ENCODE measurements around the gene NTPCR. TPM values are rescaled to one million over a fixed set of nuclear protein-coding genes. Genes with fewer than 3 reads are reported as not detected.

NTPCR gene
- total RNA-seq, 1 donor from 2014 or later, result 28.5 TPM

DNA sequence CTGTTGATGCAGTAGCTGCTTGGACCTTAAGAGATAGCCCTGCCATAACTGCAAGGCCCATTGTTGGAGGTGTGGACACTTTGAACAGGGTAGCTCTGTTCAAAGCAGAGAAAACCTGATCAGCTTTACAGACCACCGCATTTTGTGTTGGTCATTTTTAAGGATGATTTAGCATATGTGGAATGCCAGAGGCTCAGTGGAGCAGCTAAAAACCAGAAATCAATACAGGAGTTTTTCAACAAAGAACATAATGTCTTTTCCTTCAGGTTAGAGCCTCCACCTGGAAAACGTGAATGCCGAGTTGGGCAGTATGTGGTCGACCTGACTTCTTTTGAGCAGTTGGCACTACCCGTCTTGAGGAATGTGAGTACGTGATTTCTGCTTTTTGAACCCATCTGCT lies 5.7 kb downstream of the NTPCR start:
- intact Hi-C loops (cut with micrococcal nuclease), result loop anchor here (10.0 kb wide), 1 partner anchor 51 kb away; no protein-coding TSS in a partner anchor

DNA sequence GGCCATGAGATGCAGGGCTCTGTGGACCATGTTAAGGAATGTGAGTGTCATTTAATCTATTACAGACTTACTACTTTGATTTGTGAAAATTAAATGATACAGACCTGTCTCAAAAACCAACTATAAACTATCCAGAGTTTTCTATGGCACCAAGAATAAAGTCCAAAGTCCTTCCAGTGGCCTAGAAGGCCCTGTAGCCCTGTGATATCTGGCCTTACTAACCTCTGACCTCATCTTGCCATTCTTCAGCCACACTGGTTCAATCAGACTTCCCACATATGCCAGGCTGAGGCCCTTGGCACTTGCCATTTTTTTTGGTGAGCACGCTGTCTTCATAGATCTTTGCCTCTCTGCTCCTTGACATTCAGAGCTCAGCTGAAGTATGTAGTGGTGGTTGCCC lies 7.7 kb downstream of the NTPCR start:
- intact Hi-C loops (cut with micrococcal nuclease), result loop anchor here (10.0 kb wide), 1 partner anchor 53 kb away; no protein-coding TSS in a partner anchor

DNA sequence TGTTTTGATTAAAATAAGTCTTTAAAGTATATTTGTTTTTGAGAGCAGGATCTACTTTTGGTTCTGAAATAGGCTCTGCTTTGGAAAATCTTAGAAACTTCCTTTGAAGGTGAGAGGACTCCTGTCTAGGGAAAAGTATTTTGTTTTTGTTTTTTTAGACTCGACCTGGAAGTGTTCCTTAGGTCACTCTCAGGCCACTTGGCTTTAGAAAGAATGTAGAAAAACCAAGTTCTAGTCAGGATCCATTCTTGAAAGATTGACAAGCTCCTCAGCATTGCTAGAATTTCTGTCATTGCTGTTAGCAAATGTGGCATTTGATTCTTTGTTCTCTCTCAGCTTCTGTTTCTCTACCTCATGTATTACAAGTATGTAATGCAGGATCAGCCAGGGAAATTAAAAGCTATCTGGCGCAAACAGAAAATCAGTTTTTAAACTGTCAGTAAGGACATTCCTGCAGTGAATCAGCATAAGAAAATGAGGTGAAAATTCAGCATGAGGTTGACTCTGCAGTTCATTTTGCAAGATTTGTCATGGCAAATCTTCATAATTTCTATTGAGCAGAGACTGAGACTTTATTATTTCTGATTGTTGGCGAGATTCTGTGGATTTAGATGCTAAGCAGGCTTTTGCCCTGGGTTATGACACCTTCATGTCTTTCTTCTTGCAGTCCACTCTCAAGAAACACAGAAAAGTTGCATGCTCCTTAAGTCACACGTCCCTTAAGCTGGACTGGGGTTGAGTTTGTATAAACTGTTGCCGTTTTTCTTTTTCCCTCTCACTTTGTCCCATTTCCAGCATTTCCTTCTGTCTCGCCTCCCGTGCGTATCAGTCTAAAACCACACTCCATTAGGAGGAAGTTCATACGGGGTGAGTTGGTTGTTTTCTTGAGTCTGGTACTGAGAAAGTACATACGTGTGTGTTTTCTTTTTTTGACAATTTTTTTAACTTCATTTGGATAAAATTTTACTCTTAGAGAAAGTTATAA lies 12.6 kb downstream of the NTPCR start:
- intact Hi-C loops (cut with micrococcal nuclease), result no loop called here

DNA sequence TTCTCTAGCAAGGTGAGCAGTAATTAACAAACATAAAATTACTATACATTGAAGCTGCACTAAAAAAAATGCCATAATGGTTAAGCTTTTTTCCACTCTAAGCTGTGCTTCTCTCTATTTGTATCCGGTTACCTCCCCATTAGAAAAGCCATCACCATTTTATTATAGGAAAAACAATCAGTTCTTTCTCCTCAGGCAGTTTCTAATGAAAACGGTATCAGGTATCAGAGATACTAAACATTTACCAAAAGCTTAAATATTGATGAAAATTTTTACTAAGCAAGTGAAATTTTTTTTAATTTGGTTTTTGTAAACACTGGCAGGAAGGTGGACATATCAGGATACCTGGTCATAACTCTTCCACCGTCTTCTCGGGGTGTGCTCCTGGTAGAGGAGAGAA lies 14.2 kb downstream of the NTPCR start:
- intact Hi-C loops (cut with micrococcal nuclease), result no loop called here

DNA sequence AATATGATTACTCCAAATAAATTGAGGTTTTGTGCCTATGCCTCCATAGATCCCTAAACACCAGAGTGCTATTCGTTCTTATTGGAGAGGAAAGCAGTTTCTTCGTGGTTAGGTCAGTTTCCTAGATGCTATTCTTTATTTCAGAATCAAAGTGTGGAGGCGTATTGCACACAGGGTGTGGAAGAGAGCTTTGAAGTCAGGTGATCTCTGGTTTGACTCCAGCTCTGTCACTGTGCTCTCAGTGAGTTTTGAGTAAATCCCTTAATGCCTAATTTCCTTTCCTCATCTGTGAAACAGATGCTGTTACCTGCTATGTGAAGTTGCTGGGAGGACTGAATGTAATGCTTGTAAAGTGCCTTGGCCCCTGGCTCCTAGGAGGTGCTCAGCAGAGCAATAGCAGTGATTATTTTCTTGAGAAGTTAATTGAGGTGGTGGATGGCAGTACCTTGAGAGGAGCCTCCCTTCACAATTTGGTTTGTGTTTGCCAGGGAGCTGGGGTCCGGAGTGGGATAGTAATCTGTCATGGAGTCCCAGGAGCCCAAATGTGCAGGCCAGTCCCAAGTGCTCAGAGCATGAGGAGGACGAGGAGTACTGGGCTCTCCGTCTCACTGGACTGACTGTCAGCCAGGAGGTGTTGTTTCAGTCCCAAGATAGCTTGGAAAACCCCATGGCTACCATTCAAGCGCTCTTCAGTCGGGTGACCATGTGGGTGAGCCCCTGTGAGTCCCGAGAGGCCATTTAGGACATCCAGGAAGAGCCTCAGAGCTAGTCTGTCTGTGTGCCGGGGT lies 14.9 kb downstream of the NTPCR start:
- intact Hi-C loops (cut with micrococcal nuclease), result no loop called here

DNA sequence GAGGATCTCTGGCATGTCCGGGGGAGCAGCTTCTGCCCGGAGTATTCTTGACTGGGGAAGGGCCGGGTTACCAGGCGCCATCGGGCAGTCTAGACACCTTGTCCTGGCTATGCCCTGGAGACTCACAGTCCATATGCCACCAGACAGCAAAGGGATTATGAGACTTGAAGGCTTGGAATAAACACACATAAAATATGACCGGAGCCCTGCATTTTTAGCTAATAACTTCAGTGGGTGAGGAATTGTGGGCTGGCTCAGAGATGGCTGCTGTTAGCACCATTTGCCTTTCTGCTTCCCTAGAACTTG lies 15.5 kb downstream of the NTPCR start:
- intact Hi-C loops (cut with micrococcal nuclease), result no loop called here

DNA sequence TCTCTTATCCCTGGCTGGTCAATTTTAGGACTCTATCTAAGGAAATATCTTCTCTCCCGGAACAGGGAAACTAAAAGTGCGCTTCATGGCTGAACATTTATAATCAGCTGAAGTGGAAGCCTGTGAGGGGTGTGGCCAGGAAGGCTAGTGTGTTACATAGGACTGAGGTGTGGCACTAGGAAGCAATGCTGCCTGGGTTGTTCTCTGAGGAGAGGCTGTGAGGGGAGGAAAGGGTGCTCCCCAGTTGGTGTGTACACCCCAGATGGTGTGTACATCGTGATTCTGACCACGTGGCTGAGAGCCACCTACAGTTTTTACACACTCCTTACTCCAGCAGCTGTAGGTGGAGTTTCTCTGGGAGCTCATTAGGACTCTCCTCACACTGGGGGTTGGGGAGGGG lies 16.3 kb downstream of the NTPCR start:
- intact Hi-C loops (cut with micrococcal nuclease), result no loop called here

DNA sequence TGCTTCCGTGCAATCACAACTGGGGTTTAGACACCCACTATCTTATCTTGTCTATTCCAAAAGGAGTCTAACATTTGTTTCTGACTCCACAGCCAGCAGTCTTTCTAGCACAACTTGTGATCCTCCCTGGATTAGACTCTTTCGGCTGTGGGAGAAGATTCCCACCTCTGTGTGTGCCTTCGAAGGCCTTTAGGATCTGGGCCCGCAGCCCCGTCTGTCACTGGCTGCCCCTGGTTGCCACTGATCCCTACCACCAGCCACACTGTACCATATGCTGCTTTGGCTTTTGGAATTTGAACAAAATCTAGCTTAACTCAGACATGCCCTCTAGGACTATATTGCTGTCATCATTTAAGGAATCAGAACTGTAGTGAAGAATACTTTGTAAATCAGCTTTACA lies 18.0 kb downstream of the NTPCR start:
- intact Hi-C loops (cut with micrococcal nuclease), result no loop called here

DNA sequence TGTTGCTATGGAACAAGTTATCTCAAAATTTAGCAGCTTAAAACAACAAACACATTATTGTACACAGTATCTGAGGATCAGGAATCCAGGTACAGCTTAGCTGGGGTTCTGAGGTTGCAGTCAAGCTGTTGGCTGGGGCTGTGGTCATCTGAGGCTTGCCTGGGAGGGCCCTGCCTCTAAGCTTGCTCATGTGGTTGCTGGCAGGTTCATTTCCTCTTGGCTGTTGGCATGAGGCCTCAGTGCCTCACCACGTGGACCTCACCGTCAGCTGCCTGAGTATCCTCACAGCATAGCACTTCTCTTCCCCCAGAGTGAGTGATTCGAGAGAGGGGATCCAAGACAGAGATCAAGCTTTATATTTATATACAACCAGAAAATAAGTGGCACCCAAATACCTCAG lies 18.6 kb downstream of the NTPCR start:
- intact Hi-C loops (cut with micrococcal nuclease), result no loop called here

DNA sequence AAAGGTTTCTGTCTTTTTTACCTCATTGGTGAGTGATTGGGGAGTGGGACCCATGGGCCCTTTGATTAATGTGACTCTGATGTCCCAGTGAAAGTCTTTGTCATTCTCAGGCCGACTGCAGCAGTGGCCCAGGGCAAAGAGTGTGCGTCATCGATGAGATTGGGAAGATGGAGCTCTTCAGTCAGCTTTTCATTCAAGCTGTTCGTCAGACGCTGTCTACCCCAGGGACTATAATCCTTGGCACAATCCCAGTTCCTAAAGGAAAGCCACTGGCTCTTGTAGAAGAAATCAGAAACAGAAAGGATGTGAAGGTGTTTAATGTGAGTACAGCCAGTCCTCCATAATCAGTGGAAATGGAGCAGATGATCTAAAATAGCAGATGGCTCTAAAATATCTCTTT lies 19.4 kb downstream of the NTPCR start:
- intact Hi-C loops (cut with micrococcal nuclease), result no loop called here

DNA sequence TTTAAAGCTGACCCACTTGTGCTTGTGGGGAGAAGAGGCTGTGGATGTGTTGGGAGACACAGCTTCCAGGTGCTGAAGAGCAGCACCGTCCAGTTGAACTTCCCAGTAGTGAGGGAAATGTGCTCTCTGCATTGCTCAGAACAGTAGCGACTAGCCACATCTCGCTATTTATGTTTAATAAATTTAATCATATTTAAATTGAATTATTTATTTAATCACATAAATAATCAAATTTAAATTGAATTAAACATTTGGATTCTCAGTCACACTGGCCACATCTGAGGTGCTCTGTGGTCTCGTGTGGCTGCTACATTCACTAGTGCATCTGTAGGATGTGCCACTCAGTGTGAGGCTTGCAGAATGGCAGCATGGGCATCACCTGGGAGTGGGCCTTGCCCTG lies 20.1 kb downstream of the NTPCR start:
- intact Hi-C loops (cut with micrococcal nuclease), result no loop called here

DNA sequence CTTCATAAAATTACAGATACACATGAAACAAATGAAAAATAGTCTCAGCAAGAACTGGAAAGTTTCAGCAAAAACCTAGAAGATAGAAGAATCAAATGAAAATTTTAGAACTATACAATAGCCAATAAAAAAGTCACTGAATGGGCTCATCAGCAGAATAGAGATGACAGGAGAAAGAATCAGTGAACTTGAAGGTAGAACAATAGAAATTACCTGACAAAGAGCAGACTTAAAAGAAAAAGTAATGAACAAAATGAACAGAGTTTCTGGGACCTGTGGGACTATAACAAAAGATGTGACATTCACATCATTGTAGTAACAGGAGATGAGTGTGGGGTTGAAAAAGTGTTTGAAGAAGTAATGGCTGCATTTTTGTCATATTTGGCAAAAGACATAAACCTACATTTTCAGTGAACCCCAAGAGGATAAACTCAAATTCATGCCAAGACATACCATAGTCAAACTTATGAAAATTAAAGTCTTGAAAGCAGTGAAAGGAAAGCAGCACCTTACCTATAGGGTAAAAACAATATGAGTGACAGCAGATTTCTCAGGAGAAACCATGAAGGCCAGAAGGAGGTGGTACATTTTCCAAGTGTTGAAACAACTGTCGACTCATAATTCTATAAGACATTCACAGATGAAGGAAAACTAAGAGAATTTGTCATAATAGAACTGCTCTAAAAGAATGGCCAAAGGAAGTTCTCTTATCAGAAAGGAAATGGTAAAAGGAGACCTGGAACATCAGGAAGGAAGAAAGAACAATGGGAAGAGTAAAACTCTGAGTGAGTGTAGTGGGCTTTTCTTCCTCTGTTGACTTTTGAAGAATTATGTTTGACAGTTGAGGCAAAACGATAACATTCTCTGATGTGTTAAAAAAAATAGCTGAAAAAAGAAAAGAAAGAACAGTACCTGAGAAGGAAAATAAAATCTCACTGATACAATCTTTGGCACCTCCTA lies 23.5 kb downstream of the NTPCR start:
- intact Hi-C loops (cut with micrococcal nuclease), result no loop called here

DNA sequence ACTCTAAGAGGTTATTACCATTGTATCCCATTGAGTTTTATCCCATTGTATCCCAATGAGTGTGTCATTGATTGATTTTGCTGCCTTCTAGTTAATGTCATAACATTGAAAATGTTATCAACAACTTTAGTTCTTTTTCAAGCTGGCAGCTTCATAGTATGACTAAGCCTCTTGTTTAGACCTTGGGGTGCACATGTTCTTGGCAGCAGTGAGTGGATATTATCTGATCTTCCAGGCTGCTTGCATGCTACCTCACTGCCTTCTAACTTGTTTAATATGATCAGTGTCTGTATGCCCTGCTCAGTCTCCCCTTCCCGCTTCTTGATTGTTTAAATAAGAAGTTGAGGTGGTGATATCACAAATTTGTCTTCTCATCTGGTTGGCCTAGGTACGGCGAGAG lies 24.6 kb downstream of the NTPCR start:
- intact Hi-C loops (cut with micrococcal nuclease), result no loop called here

DNA sequence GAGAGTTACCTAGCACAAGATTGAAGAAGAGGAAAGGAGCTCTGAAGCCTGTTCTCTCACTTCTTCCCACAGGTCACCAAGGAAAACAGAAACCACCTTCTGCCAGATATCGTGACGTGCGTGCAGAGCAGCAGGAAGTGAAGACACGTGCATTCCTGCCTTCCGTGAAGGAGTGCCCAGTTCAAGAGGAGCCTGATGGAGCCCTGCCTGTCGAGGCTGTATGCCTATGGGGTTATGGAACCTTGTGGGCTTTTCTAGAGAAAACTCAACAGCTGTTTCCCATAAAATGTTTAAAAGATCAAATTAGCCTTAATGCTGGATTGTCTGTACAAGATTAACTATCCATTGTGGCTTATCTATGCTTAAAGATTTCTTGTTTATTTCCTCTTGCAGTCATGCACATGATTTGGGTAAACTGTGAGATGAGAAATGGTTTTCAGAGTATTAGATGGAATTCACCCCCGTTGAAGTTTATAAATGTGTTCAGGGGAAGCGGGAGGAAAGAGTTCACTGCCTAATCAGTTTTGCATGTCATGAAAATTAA lies 27.8 kb downstream of the NTPCR start:
- intact Hi-C loops (cut with micrococcal nuclease), result no loop called here

DNA sequence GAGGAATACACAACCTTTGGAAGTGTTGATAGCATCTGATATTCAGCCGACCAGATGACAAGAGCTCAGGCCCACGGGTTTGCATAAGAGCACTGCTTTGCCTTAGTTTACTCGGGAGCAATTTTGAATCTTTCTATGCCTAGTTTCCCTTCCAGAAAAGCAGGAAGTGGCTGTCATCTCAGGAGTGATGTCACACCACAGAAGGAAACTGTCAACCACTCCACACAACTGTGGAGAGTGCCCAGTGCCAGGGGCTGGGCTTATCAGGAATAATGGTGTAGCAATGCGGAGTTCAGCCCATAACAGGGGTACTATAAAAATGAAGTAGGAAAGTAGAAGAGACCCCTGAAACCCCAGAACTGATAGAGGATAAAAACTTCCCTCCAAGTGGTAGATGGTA lies 28.4 kb downstream of the NTPCR start:
- intact Hi-C loops (cut with micrococcal nuclease), result no loop called here

DNA sequence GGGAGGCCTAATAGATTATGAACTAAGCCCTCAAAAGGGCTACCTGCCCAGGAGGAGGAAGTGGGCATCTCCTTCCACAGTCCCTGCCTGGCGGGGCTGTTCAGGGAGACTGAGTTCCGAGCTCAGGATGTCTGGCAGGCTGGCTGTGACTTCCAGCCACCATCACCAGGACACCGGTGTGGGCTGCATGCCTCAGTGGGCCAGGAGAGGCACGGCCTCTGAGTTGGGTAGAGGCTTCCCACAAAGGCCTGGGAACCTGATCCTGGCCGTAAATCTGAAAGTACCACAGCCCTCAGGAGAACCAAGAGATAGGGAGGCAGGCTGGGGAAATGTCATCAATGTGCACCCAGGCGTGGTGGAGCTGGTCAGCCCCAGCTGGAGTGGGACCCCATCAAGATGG lies 29.1 kb downstream of the NTPCR start:
- intact Hi-C loops (cut with micrococcal nuclease), result no loop called here

DNA sequence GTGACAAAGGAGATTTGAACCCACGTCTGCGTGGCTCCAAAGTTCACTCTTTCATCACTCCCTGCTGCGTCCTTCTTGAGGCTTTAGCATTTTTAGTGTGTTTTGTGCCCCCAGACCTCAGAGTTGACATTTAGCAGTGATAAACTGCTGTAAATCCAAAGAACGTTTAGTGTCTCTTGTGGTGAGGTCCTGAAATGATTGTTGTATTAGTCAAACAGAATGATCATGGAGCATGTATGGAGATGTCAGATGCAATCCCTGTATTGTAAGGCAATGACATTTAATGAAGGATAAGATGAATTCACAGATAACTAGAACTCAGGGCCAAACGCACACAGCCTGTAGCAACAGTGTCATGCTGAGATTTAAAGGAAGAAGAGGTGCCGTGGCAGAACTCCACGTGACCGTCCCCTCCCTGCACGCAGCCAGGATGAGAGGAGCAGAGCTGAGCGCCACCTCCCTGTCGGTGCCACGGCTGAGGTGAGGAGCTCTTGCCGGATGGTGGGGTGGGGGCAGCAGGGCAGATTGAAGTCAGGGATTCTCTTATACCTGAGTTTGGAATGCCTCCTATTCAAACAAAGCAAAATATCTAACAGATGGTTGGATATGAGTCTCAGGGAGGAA lies 30.1 kb downstream of the NTPCR start:
- intact Hi-C loops (cut with micrococcal nuclease), result no loop called here

DNA sequence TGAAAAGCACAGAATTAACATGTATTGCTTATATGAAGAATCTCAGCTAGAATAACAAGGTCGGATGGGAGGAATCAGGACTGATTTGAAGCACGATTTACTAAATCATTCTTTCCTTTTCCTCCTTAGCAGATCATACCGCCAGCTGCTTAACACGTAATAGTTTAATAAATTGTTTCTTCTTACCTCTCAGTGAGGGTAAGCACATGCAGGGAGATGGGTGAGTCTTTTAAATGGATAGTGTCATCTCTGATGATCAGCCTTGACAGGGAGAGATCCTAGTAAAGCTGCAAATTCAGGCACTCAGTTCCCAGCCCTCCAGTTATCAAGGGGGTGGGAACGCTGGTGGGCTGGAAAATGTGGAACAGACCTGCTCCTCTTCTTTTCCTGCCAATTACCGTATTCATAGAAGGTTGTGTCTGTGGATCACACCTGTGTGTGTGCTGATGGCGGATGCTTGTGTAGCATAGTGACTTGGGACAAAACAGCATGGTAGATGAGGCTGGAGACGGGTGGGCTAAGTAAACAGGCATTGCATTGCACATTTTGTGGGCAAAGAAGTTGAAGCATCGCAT lies 30.7 kb downstream of the NTPCR start:
- intact Hi-C loops (cut with micrococcal nuclease), result no loop called here

DNA sequence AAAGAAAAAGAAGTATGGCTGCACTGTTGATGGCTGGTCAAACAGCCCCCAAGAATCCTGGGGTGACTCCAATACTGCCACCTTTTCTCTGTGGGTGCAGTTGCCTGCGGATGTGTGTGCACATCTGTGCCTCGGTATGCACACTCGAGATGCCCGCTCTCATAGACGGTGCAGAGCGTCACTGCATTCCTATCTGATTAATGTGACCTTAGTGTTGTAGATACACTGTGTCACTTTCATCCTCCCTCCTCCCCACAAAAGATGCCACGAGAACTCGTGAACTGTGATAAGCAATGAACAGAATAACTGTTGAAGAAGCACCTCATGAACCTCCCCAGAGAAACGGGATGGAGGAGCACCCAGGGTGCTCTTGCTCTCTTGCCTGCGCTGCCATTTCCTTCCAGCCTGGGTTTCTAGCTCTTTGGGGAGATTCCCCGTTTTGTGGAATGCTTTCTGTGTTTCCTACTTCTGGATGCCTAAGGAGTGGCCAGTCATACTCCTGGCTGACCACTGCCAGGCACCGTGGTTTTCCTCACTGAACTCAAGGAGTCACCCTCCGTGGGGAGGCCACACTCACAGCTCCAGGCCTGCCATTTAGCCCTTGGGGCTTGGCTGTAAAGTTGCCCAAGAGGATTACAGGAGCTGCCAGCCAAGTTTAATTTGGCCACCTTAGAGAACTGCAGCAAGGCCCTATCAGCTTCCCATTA lies 32.0 kb downstream of the NTPCR start:
- intact Hi-C loops (cut with micrococcal nuclease), result no loop called here

DNA sequence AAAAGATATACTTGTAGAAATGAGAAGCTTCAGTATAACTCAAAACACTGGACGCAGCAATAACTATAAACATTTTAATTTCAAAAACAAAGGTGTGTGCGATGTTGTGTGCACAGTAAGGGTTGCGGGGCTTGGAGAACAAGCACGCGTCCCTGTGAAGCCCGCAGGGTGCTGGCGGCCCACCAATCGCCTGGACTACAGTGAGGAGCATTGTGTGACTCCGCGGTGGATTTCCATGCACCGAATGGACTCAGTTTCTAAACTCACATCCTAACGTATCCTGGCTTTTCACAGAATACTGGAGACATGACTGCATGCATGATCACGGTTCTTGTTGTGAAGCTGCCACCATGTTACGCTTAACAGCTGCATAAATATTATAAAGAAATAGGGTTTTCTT lies 33.0 kb downstream of the NTPCR start:
- intact Hi-C loops (cut with micrococcal nuclease), result no loop called here
